Activated naive CD4-positive, alpha-beta T cell treated with anti-CD3 and anti-CD28 coated beads, Interleukin-2, amount 10 ng/mL, durations not matched to agents 7 days and 5 days (primary cell): ENCODE data around the gene ERICH6.

ENCODE experiments used
- CTCF ChIA-PET: fragments of 350-600 bp; sonication (Branson Sonifier 250); formaldehyde crosslinking; loops from one replicate; lab custom pipeline; 2021; ENCODE audit warnings: antibody characterized with exemption; lab: Charles Lee
- DNase-seq: peaks from one replicate; pipeline ENCODE4 v3.0.0-alpha.2; 2020
- H3K27ac Mint-ChIP-seq: one replicate; pipeline ENCODE4 v1.8.0; 2021; ENCODE audit warnings: mild to moderate bottlenecking, moderate library complexity, mixed read lengths
- H3K27me3 Mint-ChIP-seq: one replicate; pipeline ENCODE4 v1.8.0; 2021; ENCODE audit warnings: mild to moderate bottlenecking, mixed read lengths
- H3K36me3 Mint-ChIP-seq: one replicate; pipeline ENCODE4 v1.8.0; 2021; ENCODE audit warnings: mixed read lengths
- H3K4me1 Mint-ChIP-seq: one replicate; pipeline ENCODE4 v1.8.0; 2021; ENCODE audit warnings: mixed read lengths
- H3K4me3 Mint-ChIP-seq: one replicate; pipeline ENCODE4 v1.8.0; 2021; ENCODE audit warnings: mild to moderate bottlenecking, moderate library complexity, mixed read lengths
- H3K9me3 Mint-ChIP-seq: one replicate; pipeline ENCODE4 v1.8.0; 2021; ENCODE audit warnings: mixed read lengths

ERICH6 gene

GRCh38 chr3:150727653-150728502 lies 24.2 kb upstream of the ERICH6 start:
- CTCF ChIA-PET = no interaction called here
- no peaks in the 10 kb centered on the region for H3K36me3 Mint-ChIP-seq
- peaks cover 15% of the 10 kb centered on the region for H3K4me1 Mint-ChIP-seq
- no peaks in the 10 kb centered on the region for H3K27me3 Mint-ChIP-seq
- H3K4me3 Mint-ChIP-seq = no peak overlapping the region
- no peak for DNase-seq
- H3K27ac Mint-ChIP-seq = no peak overlapping the region
- H3K9me3 Mint-ChIP-seq = no peaks in the 10 kb centered on the region

GRCh38 chr3:150725548-150725947 lies 21.8 kb upstream of the ERICH6 start:
- no peaks in the 10 kb centered on the region for H3K36me3 Mint-ChIP-seq
- no peaks in the 10 kb centered on the region for H3K27me3 Mint-ChIP-seq
- peaks cover 18% of the 10 kb centered on the region for H3K4me1 Mint-ChIP-seq
- CTCF ChIA-PET = no interaction called here
- no peak for DNase-seq
- H3K4me3 Mint-ChIP-seq = no peak overlapping the region
- H3K27ac Mint-ChIP-seq = no peak overlapping the region
- H3K9me3 Mint-ChIP-seq = no peaks in the 10 kb centered on the region

DNA sequence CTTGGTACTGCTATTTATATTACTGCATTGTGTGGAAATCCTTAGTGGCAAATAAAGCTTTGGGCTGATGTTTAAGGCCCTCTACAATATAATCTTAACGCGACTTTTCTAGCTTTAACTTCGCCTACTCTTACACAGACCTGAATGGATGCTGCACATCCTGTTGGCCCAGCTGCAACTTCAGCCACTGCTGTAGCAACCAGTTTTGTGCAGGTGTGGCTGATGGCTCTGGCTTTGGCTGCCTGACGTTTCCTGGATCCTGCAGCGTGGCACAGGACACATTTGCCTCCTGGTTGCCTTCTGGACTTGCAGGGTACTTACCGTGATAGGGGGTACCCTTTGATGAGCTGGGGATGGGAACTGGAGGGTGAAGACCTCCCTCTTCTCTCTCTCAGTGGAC lies 20.2 kb upstream of the ERICH6 start:
- H3K4me1 Mint-ChIP-seq = peaks cover 18% of the 10 kb centered on the region
- H3K4me3 Mint-ChIP-seq = no peak overlapping the region
- H3K36me3 Mint-ChIP-seq = no peaks in the 10 kb centered on the region
- no peak overlapping the region for H3K27ac Mint-ChIP-seq
- no peaks in the 10 kb centered on the region for H3K27me3 Mint-ChIP-seq
- H3K9me3 Mint-ChIP-seq = no peaks in the 10 kb centered on the region
- DNase-seq = no peak
- CTCF ChIA-PET = interaction anchor here (0.5 to 3.7 kb wide), 7 partner anchors 37 to 143 kb away, joined by 3 to 32 read pairs (median 3); no protein-coding TSS in a partner anchor

GRCh38 chr3:150722267-150722666 lies 18.5 kb upstream of the ERICH6 start:
- H3K4me1 Mint-ChIP-seq = peaks cover 14% of the 10 kb centered on the region
- H3K27me3 Mint-ChIP-seq = no peaks in the 10 kb centered on the region

DNA sequence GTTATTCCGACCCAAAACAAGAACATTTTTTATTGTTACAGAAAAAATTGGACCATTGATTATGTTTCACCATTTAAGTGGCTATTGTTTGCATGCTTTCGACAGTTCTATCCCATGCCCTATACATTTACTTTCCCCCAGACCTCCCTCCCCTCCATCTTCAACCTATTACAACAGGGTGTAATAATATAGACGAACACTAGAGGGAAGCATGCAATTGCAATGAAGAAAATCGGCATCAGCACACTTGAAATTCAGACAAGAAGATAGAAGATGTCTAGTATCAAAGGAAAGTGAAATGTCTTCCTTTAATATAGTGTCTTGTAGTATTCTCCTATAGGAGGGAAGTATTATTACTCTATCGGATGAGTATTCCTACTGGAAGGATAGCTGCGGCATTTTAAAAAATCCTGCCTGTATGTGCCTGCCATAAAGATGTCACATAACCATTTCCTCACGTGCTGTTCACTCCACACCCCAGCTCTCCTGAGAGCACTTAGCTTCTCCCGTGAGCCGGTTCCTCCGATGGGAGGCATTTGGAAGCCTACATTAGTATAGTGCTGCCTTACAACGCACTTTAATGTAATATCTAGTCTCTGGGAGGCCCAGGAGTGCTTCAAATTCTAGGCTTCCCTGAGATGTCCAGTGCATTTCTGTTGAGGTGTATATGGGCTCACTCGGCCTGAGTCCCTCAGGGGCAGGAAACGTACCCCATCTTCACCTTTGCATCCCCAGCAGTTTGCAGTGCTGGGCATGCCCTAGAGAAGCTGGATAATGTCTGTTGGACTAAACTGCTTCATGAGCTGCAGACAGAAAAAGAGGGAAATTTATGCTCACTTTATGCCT lies 17.8 kb upstream of the ERICH6 start:
- DNase-seq = no peak
- CTCF ChIA-PET = interaction anchor here (0.6 to 3.7 kb wide), 32 partner anchors 8 to 659 kb away, joined by 3 to 32 read pairs (median 4); partner anchors contain the start of genes ERICH6 and SIAH2
- H3K36me3 Mint-ChIP-seq = no peaks in the 10 kb centered on the region
- H3K27ac Mint-ChIP-seq = no peak overlapping the region
- H3K4me1 Mint-ChIP-seq = peaks cover 14% of the 10 kb centered on the region
- H3K27me3 Mint-ChIP-seq = no peaks in the 10 kb centered on the region
- no peak overlapping the region for H3K4me3 Mint-ChIP-seq
- no peaks in the 10 kb centered on the region for H3K9me3 Mint-ChIP-seq

More at GRCh38 chr3:150722267-150722666, 18.5 kb upstream of the ERICH6 start:
- Mint-ChIP-seq H3K27ac (no peak overlapping the region), H3K4me3 (no peak overlapping the region), H3K9me3 (no peaks in the 10 kb centered on the region), H3K36me3 (no peaks in the 10 kb centered on the region)
- CTCF ChIA-PET = interaction anchor here (0.8 to 3.7 kb wide), 15 partner anchors 18 to 423 kb away, joined by 3 to 32 read pairs (median 5); partner anchors contain the start of genes ERICH6 and SIAH2
- DNase-seq = no peak

- H3K4me1 Mint-ChIP-seq = peaks cover 14% of the 10 kb centered on the region
- H3K4me3 Mint-ChIP-seq = no peak overlapping the region
- CTCF ChIA-PET = interaction anchor here (0.7 to 3.7 kb wide), 17 partner anchors 9 to 422 kb away, joined by 3 to 32 read pairs (median 6); partner anchors contain the start of genes ERICH6 and SIAH2
- no peak overlapping the region for H3K27ac Mint-ChIP-seq
- H3K9me3 Mint-ChIP-seq = peaks cover 4% of the 10 kb centered on the region
- H3K36me3 Mint-ChIP-seq = no peaks in the 10 kb centered on the region
- DNase-seq = no peak
- H3K27me3 Mint-ChIP-seq = no peaks in the 10 kb centered on the region
Observed at GRCh38 chr3:150720444-150720843, 16.7 kb upstream of the ERICH6 start.

GRCh38 chr3:150710097-150710496 lies 6.4 kb upstream of the ERICH6 start:
- DNase-seq = no peak
- H3K4me3 Mint-ChIP-seq = no peak overlapping the region
- CTCF ChIA-PET = no interaction called here
- H3K9me3 Mint-ChIP-seq = peaks cover 16% of the 10 kb centered on the region
- H3K4me1 Mint-ChIP-seq = peaks cover 3% of the 10 kb centered on the region
- peaks cover 14% of the 10 kb centered on the region for H3K36me3 Mint-ChIP-seq
- no peak overlapping the region for H3K27ac Mint-ChIP-seq
- H3K27me3 Mint-ChIP-seq = peaks cover 4% of the 10 kb centered on the region

DNA sequence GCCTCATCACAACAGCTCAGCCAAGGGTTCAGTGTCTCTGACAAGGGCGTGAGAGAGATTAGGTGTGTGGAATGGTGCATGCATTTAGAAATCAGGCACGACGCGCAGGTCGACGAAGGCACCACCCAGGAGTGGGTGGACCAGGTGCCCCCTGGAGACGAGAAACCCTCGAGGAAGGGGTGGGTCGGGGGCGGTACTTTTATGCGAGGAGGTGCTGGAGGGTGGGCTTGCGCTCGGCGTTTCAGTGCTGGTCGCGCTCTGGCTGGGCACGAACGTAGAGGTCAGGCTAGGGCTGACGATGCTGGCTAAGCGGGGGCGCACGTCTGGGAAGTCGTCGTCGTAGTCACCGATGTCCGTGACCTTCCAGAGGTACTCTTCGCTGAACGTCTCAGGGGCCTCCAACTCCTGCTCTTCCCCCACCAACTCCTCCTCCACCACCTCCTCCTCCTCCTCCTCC lies 393 bp downstream of the ERICH6 start:
- Mint-ChIP-seq H3K4me1 (peaks cover 27% of the 10 kb centered on the region), H3K27ac (peak overlapping the region; percentile 92), H3K4me3 (peak overlapping the region; percentile 97), H3K27me3 (peaks cover 40% of the 10 kb centered on the region), H3K9me3 (peaks cover 5% of the 10 kb centered on the region), H3K36me3 (peaks cover 4% of the 10 kb centered on the region)
- CTCF ChIA-PET = interaction anchor here (0.8 to 3.6 kb wide), 4 partner anchors 18 to 68 kb away, joined by 3 to 15 read pairs (median 4); partner anchors contain the start of gene SIAH2
- peak; percentile 65 for DNase-seq

DNA sequence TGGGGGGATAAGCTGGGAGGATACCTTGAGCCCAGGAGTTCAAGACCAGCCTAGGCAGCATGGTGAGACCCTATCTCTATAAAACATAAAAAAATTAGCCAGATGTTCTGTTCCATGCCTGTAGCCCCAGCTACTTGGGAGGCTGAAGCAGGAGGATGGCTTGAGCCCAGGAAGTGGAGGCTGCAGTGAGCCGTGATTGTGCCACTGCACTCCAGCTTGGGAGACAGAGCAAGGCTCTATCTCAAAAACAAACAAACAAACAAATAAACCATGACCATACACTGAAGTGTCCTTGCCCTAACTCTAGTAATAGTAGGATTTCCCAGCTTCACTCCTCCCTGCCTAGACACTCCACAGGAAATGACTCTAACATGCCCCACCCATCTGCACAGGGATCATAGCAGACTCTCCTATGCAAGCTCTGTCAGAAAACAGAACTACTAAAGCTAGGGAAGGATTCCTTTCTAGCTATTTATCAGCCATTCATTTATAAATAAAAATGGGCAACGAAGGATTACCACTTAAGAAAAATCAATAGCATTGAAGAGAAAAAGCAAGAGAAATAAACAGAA lies 4.6 kb downstream of the ERICH6 start:
- H3K27me3 Mint-ChIP-seq = peaks cover 46% of the 10 kb centered on the region
- peaks cover 22% of the 10 kb centered on the region for H3K4me1 Mint-ChIP-seq
- H3K9me3 Mint-ChIP-seq = no peaks in the 10 kb centered on the region
- CTCF ChIA-PET = no interaction called here
- H3K4me3 Mint-ChIP-seq = no peak overlapping the region
- no peak for DNase-seq
- H3K27ac Mint-ChIP-seq = no peak overlapping the region
- H3K36me3 Mint-ChIP-seq = no peaks in the 10 kb centered on the region

- CTCF ChIA-PET = no interaction called here
- Mint-ChIP-seq H3K9me3 (peaks cover 6% of the 10 kb centered on the region), H3K27ac (no peak overlapping the region), H3K4me3 (no peak overlapping the region), H3K27me3 (peaks cover 33% of the 10 kb centered on the region), H3K36me3 (no peaks in the 10 kb centered on the region), H3K4me1 (peaks cover 8% of the 10 kb centered on the region)
- no peak for DNase-seq
Observed at GRCh38 chr3:150697646-150698045, 6.1 kb downstream of the ERICH6 start.

- DNase-seq = no peak
- H3K9me3 Mint-ChIP-seq = peaks cover 12% of the 10 kb centered on the region
- H3K4me3 Mint-ChIP-seq = no peak overlapping the region
- H3K27me3 Mint-ChIP-seq = no peaks in the 10 kb centered on the region
- H3K4me1 Mint-ChIP-seq = no peaks in the 10 kb centered on the region
- no peaks in the 10 kb centered on the region for H3K36me3 Mint-ChIP-seq
- CTCF ChIA-PET = no interaction called here
- H3K27ac Mint-ChIP-seq = no peak overlapping the region
Observed at GRCh38 chr3:150691414-150692040, 12.2 kb downstream of the ERICH6 start.

DNA sequence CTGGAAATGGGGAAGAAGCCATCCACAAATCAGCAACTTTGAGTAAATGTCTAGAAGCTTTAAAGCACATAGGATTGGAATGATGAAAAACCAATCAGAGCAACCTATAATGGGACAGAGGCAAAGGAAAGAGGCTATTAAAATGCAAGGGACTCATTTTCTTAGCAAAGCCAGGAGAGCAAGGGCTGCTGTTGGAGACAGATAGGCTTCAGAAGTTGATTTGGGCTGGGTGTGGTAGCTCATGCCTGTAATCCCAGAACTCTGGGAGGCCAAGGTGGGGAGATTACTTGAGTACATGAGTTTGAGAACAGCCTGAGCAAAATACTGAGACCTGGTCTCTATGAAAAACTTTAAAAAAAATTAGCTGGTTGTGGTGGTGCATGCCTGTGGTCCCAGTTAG lies 16.1 kb downstream of the ERICH6 start:
- DNase-seq = no peak
- CTCF ChIA-PET = no interaction called here

GRCh38 chr3:150682824-150683223 lies 20.9 kb downstream of the ERICH6 start:
- no peak for DNase-seq
- Mint-ChIP-seq H3K27ac (no peak overlapping the region), H3K4me3 (no peak overlapping the region), H3K4me1 (peaks cover 19% of the 10 kb centered on the region), H3K27me3 (peaks cover 7% of the 10 kb centered on the region), H3K9me3 (no peaks in the 10 kb centered on the region), H3K36me3 (no peaks in the 10 kb centered on the region)
- CTCF ChIA-PET = no interaction called here

More for the DNA sequence above, 16.1 kb downstream of the ERICH6 start:
- peaks cover 7% of the 10 kb centered on the region for H3K27me3 Mint-ChIP-seq
- peaks cover 5% of the 10 kb centered on the region for H3K9me3 Mint-ChIP-seq
- no peaks in the 10 kb centered on the region for H3K36me3 Mint-ChIP-seq
- no peak overlapping the region for H3K4me3 Mint-ChIP-seq
- H3K27ac Mint-ChIP-seq = no peak overlapping the region
- no peaks in the 10 kb centered on the region for H3K4me1 Mint-ChIP-seq
